Head of caudate nucleus (tissue), 42 donors: ENCODE data around the gene RNF4.
"Not testable (repeated sequence)": the region's sequence is repeated elsewhere in the genome, so short reads cannot be mapped to it uniquely, and the experiment has no call there.

Experiments
- DNase-seq, 42 donors: peaks; one replicate each; pipeline versions ENCODE4 v3.0.0 to v3.0.0-alpha.2; 2020 to 2021; ENCODE audit warnings: mixed read lengths in 7 of 42
- intact Hi-C: fragments of 100-400 bp; cut with DNase I; formaldehyde crosslinking; loops from one replicate; pipeline ENCODE4 v1.15.0; 2022

RNF4 gene

DNA sequence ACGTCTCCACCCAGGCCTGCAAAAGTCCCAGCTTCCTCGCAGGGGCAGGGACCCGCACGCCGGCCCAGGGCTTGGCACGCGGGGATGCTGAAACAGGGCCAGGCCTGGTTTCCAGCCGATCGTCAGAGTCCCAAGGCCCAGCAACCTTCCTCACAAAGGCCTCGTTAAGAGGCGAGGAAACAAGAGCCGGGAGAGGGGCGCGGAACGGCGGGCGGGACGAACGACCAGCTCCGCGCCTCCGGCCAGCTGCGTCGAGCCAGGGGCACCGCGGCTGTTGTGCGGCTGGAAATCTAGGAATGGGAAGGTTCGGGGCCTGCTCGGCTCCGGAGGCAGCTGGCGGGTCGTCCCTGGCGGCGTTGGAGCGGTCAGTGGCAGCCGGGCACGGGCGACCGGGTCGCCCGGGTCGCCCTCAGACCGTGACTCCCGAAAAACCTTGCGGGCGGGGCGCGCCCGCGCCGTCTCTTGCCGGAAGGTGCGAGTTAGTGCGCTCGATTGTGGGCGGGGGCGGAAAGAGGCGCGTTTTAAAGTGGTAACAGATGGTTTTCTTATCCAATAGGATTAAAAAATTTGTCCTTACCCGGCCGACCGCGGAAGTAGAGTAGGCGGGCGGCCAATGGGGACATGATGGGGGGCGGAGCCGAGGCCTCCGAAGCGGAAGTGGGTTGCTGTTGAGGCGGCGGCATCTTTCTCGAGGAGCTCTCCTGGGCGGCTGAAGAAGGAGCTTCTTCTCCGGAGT lies at the start of gene RNF4:
Gene RNF4 (plus strand): TSS at position 651 of the 736 bp plus-strand sequence. CDS start 21,388 bp downstream, outside the sequence.
- peak; percentile 92 to 98 (median 96) for DNase-seq
- intact Hi-C loops, result loop anchor here (5.0 to 10.0 kb wide), 2 partner anchors 36 to 66 kb away; partner anchors contain the start of gene FAM193A

DNA sequence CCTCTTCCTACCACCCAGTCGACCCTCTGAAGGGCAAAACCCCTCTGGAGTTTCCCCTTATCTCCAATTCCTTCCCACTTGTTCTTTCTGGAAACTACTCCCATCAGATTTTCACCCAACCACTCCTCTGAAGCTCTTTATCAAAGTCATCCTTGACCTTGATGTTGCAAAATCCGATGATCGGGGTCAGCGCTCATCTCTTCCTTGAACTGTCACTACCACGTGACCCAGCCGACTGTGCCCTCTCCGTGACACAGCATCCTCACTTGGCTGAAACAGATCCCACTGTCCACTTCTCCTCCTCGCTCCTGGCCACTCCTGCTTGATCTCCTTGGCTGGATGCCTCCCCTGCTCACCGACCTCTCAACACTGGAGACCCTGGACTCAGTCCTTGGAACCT lies 49.1 kb upstream of the RNF4 start:
- no peak for DNase-seq
- intact Hi-C loops, result no loop called here

- intact Hi-C loops, result no loop called here
- DNase-seq, result no peak
Measured at GRCh38 chr4:2421928-2422327, 47.0 kb upstream of the RNF4 start.

GRCh38 chr4:2423066-2423465 lies 45.8 kb upstream of the RNF4 start:
- DNase-seq, result no peak
- intact Hi-C loops, result no loop called here

GRCh38 chr4:2423695-2424094 lies 45.2 kb upstream of the RNF4 start:
- intact Hi-C loops, result no loop called here
- DNase-seq, result no peak

DNA sequence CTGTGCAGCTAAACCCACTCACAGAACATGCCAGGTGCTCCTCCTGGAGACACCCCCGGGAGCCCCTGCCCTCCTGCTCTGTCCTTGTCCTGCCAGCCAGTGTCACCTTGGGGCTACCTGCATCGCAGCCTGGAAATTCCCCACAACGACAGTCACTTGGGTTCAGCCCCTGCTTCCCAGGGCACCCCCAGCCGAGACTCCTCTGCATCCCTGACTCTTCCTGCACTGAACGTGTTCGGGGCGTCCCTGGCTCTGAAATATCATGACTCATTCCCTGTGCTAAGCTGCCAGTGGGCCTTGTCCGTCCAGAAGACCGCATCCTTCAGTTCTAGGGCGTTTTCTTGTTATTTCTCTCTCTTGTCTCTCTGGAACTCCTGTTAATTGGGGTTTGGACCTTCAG lies 44.3 kb upstream of the RNF4 start:
- DNase-seq, result peak in 1 of 42 donors; percentile 9
- intact Hi-C loops, result no loop called here

- intact Hi-C loops, result no loop called here
- no peak for DNase-seq
Measured at GRCh38 chr4:2425386-2426068, 43.4 kb upstream of the RNF4 start.

DNA sequence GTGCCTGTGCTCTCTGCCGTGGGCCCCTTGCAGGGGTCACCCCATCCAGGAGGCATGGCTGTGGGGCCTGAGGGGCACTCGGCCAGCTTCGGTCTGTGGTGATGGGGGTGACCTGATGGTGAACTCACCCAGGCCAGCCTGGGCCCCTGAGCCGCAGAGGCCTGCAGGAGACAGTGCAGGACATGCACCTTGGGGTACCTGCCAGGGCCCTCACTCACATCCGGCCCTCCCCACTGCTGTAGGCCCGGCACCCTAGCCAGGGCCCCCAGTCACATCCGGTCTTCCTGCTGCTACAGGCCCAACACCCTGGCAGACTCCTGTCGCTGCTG lies 42.9 kb upstream of the RNF4 start:
- no peak for DNase-seq
- intact Hi-C loops, result no loop called here

DNA sequence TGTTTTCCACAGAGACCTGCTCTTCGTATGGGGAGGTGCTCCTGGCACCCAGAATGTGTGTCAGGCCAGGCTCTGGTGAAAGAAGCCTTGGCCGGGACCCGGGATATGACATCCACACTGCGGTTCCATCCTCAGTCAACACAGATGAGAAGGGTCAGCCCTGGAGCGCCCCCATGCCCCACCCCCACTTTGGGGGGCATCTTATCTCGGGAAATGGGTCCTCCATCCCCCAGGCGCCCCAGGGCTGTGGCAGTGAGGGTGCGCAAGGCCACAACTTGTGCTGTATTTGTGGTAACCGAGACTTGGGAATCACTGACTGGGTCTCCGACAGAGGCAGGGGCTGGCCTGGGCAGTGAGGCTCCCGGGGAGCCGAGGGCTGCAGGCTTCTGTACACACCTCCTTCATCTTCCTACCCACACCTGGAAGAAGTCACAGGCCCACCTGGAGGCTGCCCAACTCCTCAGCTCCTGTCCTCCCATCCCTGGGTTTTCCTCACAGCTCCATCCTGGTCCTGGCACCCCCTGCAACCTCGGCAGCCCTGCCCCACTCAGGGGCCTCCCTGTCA lies 42.1 kb upstream of the RNF4 start:
- intact Hi-C loops, result no loop called here
- DNase-seq, result no peak

- no peak for DNase-seq
- intact Hi-C loops, result no loop called here
Measured at GRCh38 chr4:2427383-2428334, 41.2 kb upstream of the RNF4 start.

- no peak for DNase-seq
- intact Hi-C loops, result no loop called here
Measured at GRCh38 chr4:2428496-2429213, 40.3 kb upstream of the RNF4 start.

DNA sequence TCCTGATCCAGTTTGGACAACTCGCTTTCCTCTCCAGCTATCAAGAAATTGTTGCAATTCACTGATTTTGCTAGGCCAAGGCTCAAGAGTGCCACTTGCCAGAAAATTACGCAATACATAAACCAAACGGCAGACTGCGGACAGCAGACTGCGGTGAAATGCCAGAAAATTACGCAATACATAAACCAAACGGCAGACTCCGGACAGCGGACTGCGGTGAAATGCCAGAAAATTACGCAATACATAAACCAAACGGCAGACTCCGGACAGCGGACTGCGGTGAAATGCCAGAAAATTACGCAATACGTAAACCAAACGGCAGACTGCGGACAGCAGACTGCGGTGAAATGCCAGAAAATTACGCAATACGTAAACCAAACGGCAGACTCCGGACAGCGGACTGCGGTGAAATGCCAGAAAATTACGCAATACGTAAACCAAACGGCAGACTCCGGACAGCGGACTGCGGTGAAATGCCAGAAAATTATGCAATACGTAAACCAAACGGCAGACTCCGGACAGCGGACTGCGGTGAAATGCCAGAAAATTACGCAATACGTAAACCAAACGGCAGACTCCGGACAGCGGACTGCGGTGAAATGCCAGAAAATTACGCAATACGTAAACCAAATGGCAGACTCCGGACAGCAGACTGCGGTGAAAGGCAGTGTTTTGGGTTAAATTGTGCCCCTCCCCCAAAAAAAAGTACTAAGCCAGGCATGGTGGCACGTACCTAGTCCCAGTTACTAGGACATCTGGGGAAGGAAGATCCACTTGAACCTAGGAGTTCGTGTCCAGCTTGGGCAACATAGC lies 38.8 kb upstream of the RNF4 start:
- intact Hi-C loops, result loop anchor here (5.0 kb wide), 1 partner anchor 37 kb away; the partner anchor contains the start of gene RNF4
- not testable (repeated sequence) for DNase-seq

GRCh38 chr4:2432004-2432403 lies 36.9 kb upstream of the RNF4 start:
- DNase-seq, result no peak
- intact Hi-C loops, result loop anchor here (5.0 kb wide), 1 partner anchor 35 kb away; the partner anchor contains the start of gene RNF4

DNA sequence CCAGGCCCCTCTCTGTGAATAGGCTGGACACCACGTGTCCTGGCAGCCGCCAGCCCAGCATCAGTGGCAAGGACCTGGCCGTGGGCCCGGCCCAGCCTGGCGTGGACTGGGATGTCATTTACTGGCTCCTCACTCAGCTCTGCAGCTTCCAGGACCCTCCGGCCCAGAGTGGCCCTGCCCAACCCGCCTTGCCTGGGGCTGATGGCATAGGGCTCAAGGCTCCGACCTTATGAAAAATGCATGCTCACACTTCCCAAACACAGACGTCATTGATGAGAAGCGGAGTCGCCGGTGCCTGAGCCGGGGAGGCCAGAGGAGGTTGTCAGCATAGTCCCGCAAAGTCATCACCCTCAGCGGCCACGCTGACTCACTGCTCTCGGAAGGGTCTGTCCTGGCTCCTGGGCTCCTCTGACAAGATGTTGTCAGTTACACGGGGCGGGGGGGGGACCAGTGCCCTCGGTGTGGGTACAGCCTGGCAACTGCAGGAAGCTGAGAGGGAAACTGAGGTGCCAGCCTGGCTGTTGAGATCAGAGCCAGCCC lies 35.8 kb upstream of the RNF4 start:
- DNase-seq, result peak; percentile 53 to 94 (median 84)
- intact Hi-C loops, result loop anchor here (5.0 kb wide), 1 partner anchor 34 kb away; the partner anchor contains the start of gene RNF4

- DNase-seq, result peak in 31 of 42 donors; percentile 27 to 78 (median 55)
- intact Hi-C loops, result loop anchor here (5.0 kb wide), 1 partner anchor 34 kb away; the partner anchor contains the start of gene RNF4
Measured at GRCh38 chr4:2433609-2434350, 35.1 kb upstream of the RNF4 start.

- no peak for DNase-seq
- intact Hi-C loops, result loop anchor here (5.0 kb wide), 1 partner anchor 33 kb away; the partner anchor contains the start of gene RNF4
Measured at GRCh38 chr4:2434420-2434819, 34.5 kb upstream of the RNF4 start.
